ENCODE data around the gene REN. TPM values are rescaled to one million over a fixed set of nuclear protein-coding genes. Genes with fewer than 3 reads are reported as not detected.
A peak's percentile ranks its signal among the peaks of the same experiment; 100 is the strongest.

REN gene
- total and polyA plus RNA-seq, 2 of the 8 experiments (the other 6 are each of a cell fraction or from before 2014, with no cell fraction given): 0.05 TPM; not detected in 1

- TF ChIP-seq CHD7 (IDR thresholded peaks at IDR 0.05; ENCODE audit: insufficient replicate concordance, low read length) (no peak), SIRT6 (IDR thresholded peaks at IDR 0.05; ENCODE audit: low read length) (no peak), BRCA1 (IDR thresholded peaks at IDR 0.05; ENCODE audit: low read depth, low read length) (no peak), TBP (IDR thresholded peaks at IDR 0.05; ENCODE audit: low read depth, low read length) (no peak; the same call in 1 of the 2 replicates), CTCF (IDR thresholded peaks at IDR 0.05; ENCODE audit: control extremely low read depth in 1 of 3, insufficient read depth in 1 of 3, low read depth in 1 of 3, low read length in 3 of 3) (peak; percentile 96 to 98 (median 96)), HDAC6 (IDR thresholded peaks at IDR 0.05; ENCODE audit: low read depth, low read length) (no peak), E2F6 (IDR thresholded peaks at IDR 0.05) (no peak; the same call in 1 of the 2 replicates), EP300 (IDR thresholded peaks at IDR 0.05; ENCODE audit: borderline replicate concordance in 1 of 2, low read depth in 2 of 2, low read length in 2 of 2) (no peak)
Measured at GRCh38 chr1:204207136-204207616, 41.0 kb upstream of the REN start (continued).
